ENCODE measurements around the gene MMP10. TPM values are rescaled to one million over a fixed set of nuclear protein-coding genes. Genes with fewer than 3 reads are reported as not detected.
A peak's percentile ranks its signal among the peaks of the same experiment; 100 is the strongest.

The MMP10 gene
- not detected for polyA plus RNA-seq (2012; ENCODE audit: low read depth, missing spikeins)

DNA sequence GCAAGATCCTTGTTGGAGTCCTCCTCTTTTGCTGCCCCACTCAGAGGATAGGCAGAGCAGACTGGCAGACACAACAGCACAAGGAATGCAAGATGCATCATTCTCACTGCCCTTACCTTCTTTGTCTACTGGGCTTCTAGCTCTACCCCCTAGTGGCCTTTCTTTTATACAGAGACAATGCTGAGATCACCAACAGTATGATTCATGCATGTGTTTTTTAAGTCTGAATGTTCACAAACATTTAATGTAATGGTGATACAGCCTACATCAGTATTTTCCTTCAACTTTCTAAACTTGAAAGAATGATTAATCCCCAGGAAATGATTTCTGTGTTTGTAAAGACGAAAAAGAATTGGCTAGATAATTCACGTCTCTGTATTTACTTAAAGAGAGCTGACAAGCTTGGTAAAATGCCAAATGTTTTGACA is at the start of gene MMP10:
Gene MMP10 (minus strand): TSS at position 138 of the 428 bp plus-strand sequence. CDS start 37 bp downstream, at position 101.
- no peak for FAIRE-seq
- DNase-seq (ENCODE audit: insufficient read length, low spot score), result no peak

DNA sequence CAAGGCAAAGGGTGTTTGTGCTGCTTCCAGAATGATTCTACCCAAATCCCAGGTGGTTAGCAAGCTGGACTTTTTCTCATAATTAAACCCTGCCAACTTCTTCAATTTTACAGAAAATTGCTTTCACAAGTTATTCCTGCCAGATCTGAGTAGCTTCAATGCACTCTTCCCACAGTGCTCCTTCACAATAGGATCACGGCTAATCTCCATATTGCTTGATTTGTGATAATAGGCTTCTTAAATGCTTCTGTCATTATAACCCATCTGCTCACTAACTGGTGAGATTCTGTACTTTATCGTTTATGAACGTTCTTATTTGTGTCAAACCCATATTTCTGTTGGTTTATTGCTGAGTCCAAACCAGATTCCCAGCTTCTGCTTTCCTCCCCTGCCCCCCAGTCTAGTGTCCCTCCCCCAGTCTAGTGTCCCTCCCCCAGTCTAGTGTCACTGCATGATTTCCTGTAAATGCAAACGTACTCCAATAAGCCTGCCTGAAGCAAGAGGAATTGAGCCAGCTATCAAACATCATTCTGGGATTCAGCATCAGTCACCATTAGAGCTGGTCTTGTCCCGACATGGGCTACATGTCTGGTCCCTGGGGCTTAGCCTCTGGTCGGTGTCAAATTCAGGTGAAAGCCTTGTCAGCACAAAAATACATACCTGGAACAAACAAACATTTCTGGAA is 49.0 kb upstream of the MMP10 start:
- FAIRE-seq (no peak), DNase-seq (ENCODE audit: insufficient read length, low spot score) (no peak)
- TF ChIP-seq PAX5 (IDR thresholded peaks at IDR 0.05; ENCODE audit: insufficient read depth, low read length, severe bottlenecking) (no peak), POU2F2 (IDR thresholded peaks at IDR 0.05; ENCODE audit: low read depth, low read length) (no peak), POLR2A (IDR thresholded peaks at IDR 0.05; ENCODE audit: low read depth, low read length) (no peak), SPI1 (IDR thresholded peaks at IDR 0.05; ENCODE audit: low read depth, low read length) (no peak), TAF1 (IDR thresholded peaks at IDR 0.05; ENCODE audit: low read depth, low read length) (no peak), POLR2AphosphoS5 (IDR thresholded peaks at IDR 0.05; ENCODE audit: low read depth, low read length) (no peak)

More for the DNA sequence above, at the start of gene MMP10:
- TF ChIP-seq TAF1 (IDR thresholded peaks at IDR 0.05; ENCODE audit: low read depth, low read length), result no peak
- no peak for TF ChIP-seq POLR2A (IDR thresholded peaks at IDR 0.05; ENCODE audit: low read depth, low read length)
- no peak for TF ChIP-seq SPI1 (IDR thresholded peaks at IDR 0.05; ENCODE audit: low read depth, low read length)
- TF ChIP-seq PAX5 (IDR thresholded peaks at IDR 0.05; ENCODE audit: insufficient read depth, low read length, severe bottlenecking), result no peak
- TF ChIP-seq POLR2AphosphoS5 (IDR thresholded peaks at IDR 0.05; ENCODE audit: low read depth, low read length), result no peak
- TF ChIP-seq POU2F2 (IDR thresholded peaks at IDR 0.05; ENCODE audit: low read depth, low read length), result no peak

DNA sequence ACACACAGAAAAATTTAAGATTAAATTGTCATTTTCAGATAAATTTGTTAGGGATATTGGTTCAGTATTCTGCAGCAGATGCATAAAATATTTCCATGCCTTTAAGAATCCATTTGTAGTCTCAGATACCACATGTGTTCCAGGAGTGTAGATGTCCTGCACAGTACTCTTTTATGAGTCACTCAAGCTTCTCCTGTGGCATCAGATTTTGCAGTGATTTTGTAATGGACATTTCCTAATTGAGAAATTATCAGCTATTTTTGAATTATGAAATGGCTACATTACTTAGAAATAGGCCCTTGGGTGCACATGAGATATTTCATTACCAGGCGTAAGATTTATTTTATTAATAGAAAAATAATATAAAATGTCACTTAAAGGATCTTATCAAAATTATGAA is 44.1 kb upstream of the MMP10 start:
- no peak for FAIRE-seq

DNA sequence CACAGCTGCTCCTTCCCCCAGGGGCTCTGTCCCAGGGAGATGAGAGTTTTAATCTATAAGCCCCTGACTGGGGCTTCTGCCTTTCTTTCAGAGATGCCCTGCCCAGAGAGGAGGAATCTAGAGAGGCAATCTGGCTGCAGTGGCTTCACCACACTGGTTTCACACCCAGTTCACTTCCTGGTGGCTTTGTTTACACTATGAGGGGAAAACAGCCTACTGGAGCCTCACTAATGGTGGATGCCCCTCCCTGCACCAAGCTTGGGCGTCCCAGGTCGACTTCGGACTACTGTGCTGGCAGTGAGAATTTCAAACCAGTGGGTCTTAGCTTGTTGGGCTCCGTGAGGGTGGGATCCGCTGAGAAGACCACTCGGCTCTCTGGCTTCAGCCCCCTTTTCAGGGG is 39.1 kb upstream of the MMP10 start:
- no peak for TF ChIP-seq PAX5 (IDR thresholded peaks at IDR 0.05; ENCODE audit: insufficient read depth, low read length, severe bottlenecking)
- FAIRE-seq, result no peak
- DNase-seq (ENCODE audit: insufficient read length, low spot score), result no peak

More for the DNA sequence above, 44.1 kb upstream of the MMP10 start:
- DNase-seq (ENCODE audit: insufficient read length, low spot score), result no peak
- no peak for TF ChIP-seq SPI1 (IDR thresholded peaks at IDR 0.05; ENCODE audit: low read depth, low read length)
- no peak for TF ChIP-seq POLR2A (IDR thresholded peaks at IDR 0.05; ENCODE audit: low read depth, low read length)

DNA sequence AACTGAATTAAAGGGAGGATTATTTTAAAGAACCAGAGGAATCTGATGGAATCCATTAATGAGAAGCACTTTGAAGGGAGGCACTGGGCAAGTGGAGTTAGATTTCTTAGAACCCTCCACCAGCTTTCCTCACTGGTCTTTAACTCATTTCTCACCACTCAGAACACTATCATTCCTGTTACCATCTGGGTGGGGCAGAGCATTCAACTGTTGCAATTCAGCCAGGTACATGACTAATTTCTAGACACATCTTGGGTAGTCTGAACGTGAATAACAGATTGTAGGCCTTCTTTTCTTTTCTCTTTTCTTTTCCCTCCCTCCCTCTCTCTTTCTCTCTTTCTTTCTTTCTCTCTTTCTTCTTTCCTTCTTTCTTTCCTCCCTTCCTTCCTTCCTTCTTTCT is 33.1 kb upstream of the MMP10 start:
- no peak for TF ChIP-seq POLR2A (IDR thresholded peaks at IDR 0.05; ENCODE audit: low read depth, low read length)
- TF ChIP-seq TAF1 (IDR thresholded peaks at IDR 0.05; ENCODE audit: low read depth, low read length), result no peak
- no peak for TF ChIP-seq PAX5 (IDR thresholded peaks at IDR 0.05; ENCODE audit: insufficient read depth, low read length, severe bottlenecking)
- TF ChIP-seq POU2F2 (IDR thresholded peaks at IDR 0.05; ENCODE audit: low read depth, low read length), result no peak
- no peak for TF ChIP-seq SPI1 (IDR thresholded peaks at IDR 0.05; ENCODE audit: low read depth, low read length)
- TF ChIP-seq POLR2AphosphoS5 (IDR thresholded peaks at IDR 0.05; ENCODE audit: low read depth, low read length), result no peak
- DNase-seq (ENCODE audit: insufficient read length, low spot score) (no peak), FAIRE-seq (no peak)

DNA sequence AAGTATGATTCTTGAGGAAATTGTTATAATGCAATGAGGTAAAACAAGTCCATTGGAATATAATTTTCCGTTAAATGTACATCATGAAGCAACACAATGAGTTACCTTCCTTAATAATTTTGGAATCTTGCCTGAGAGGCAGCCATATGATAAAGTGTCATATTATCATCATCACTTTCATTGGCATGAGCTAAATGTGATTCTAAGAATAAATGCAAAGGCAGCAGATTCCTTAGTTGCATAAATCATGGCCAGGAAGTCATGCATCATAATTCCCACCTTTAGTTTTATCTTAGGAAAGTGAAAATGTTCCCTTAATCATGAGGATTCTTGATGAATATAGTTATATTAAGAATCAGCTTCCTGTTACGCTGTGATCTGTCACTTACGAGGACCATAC is 31.8 kb upstream of the MMP10 start:
- TF ChIP-seq POLR2A (IDR thresholded peaks at IDR 0.05; ENCODE audit: low read depth, low read length) (no peak), PAX5 (IDR thresholded peaks at IDR 0.05; ENCODE audit: insufficient read depth, low read length, severe bottlenecking) (no peak), POLR2AphosphoS5 (IDR thresholded peaks at IDR 0.05; ENCODE audit: low read depth, low read length) (no peak), POU2F2 (IDR thresholded peaks at IDR 0.05; ENCODE audit: low read depth, low read length) (no peak), SPI1 (IDR thresholded peaks at IDR 0.05; ENCODE audit: low read depth, low read length) (no peak), TAF1 (IDR thresholded peaks at IDR 0.05; ENCODE audit: low read depth, low read length) (no peak)
- DNase-seq (ENCODE audit: insufficient read length, low spot score) (no peak), FAIRE-seq (no peak)

DNA sequence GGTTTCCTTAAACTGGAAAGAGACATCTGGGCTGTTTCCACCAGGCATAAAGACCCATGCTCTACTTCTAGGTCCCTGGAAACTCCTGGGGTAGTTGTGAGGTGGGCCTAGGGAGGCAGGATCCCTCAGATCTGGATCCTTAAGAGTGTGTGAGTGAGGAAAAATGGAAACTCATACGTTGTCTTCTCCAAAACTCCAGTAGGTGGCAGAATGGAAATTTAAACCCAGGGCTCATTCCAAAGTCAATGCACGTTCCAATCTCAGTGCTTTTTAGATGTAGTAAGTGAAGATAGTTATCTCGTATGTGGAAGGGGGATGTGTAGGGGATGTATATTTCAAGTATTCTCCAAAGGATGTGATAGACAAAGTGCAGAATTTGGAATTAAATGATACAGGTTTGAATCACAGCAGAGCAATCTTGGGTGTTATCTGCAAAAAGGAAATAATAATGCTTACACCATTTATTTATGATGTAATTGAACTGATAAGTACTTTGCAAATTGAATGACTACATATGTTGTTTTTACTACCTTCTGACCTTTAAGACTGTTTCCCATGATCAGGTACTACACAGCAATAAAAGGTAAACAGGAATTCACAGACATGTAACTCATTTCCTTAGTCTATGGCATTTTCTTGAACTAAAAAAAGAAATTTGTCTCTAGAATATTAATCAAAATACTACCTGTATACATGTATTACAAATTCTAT is 30.7 kb upstream of the MMP10 start:
- DNase-seq (ENCODE audit: insufficient read length, low spot score), result no peak
- TF ChIP-seq POU2F2 (IDR thresholded peaks at IDR 0.05; ENCODE audit: low read depth, low read length) (no peak), POLR2A (IDR thresholded peaks at IDR 0.05; ENCODE audit: low read depth, low read length) (no peak), TAF1 (IDR thresholded peaks at IDR 0.05; ENCODE audit: low read depth, low read length) (no peak), PAX5 (IDR thresholded peaks at IDR 0.05; ENCODE audit: insufficient read depth, low read length, severe bottlenecking) (no peak), POLR2AphosphoS5 (IDR thresholded peaks at IDR 0.05; ENCODE audit: low read depth, low read length) (no peak), SPI1 (IDR thresholded peaks at IDR 0.05; ENCODE audit: low read depth, low read length) (no peak)
- FAIRE-seq, result no peak

DNA sequence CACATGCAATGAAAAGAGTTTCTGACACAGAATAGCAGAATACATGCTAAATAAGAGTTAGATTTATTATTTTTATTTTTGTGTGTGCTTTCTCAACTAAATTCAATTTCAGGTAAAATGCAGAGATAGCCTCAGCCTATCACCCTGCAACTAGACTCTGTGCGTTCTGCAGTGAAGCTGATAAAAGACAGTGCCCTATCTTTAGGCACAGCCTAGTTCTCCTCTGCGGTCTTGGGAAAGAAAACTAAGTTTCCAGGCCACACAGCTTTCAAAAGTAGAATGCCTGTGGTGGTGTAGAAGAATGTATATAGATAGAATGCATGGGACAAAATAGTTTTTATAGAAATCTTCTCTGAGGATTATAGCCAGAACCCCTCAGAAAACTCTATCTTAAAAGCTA is 29.5 kb upstream of the MMP10 start:
- DNase-seq (ENCODE audit: insufficient read length, low spot score) (no peak), FAIRE-seq (no peak)
- TF ChIP-seq PAX5 (IDR thresholded peaks at IDR 0.05; ENCODE audit: insufficient read depth, low read length, severe bottlenecking), result no peak
- no peak for TF ChIP-seq TAF1 (IDR thresholded peaks at IDR 0.05; ENCODE audit: low read depth, low read length)

DNA sequence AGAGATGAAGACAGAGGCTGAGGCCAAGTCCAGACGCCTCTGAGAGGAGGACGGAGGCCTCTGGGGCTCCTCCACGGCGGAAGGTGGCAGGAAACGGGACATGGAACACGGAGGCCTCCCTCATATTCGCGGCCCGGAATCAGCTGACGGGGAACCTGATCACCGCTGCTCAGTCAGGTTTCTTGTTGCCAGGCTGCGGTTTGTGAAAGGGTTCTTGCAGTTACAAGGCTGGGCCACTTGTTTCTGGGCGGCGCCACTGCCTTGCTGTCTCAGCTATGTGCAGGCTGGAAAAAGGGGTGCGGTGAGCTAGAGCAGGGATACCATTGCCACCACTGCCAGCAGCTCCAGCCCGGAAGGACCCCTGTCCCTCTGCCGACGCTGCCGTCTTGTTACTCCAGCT is 27.5 kb upstream of the MMP10 start:
- FAIRE-seq, result peak; percentile 43
- no peak for DNase-seq (ENCODE audit: insufficient read length, low spot score)
- TF ChIP-seq POLR2AphosphoS5 (IDR thresholded peaks at IDR 0.05; ENCODE audit: low read depth, low read length) (no peak), TAF1 (IDR thresholded peaks at IDR 0.05; ENCODE audit: low read depth, low read length) (no peak), POLR2A (IDR thresholded peaks at IDR 0.05; ENCODE audit: low read depth, low read length) (no peak), SPI1 (IDR thresholded peaks at IDR 0.05; ENCODE audit: low read depth, low read length) (no peak), PAX5 (IDR thresholded peaks at IDR 0.05; ENCODE audit: insufficient read depth, low read length, severe bottlenecking) (no peak), POU2F2 (IDR thresholded peaks at IDR 0.05; ENCODE audit: low read depth, low read length) (no peak)

DNA sequence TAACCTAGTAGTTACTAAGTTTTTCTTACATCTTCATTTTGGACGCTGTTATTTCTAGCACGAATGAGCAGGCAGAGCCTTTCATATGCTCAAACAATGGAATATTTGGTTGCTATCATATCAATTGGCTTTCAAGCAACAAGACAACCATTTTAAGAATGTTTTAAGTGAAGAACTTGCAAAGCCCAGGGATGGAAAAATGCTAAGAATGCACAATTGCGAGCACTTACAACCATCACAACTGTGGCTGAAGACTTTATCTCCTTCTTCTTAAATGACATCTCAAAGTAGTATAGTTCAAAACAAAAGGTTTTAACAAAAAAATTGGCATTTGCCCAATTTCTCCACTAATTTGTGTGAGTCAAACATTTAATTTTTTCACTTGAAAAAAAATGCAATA is 25.9 kb upstream of the MMP10 start:
- no peak for DNase-seq (ENCODE audit: insufficient read length, low spot score)
- TF ChIP-seq POLR2AphosphoS5 (IDR thresholded peaks at IDR 0.05; ENCODE audit: low read depth, low read length) (no peak), PAX5 (IDR thresholded peaks at IDR 0.05; ENCODE audit: insufficient read depth, low read length, severe bottlenecking) (no peak), SPI1 (IDR thresholded peaks at IDR 0.05; ENCODE audit: low read depth, low read length) (no peak), TAF1 (IDR thresholded peaks at IDR 0.05; ENCODE audit: low read depth, low read length) (no peak), POU2F2 (IDR thresholded peaks at IDR 0.05; ENCODE audit: low read depth, low read length) (no peak), POLR2A (IDR thresholded peaks at IDR 0.05; ENCODE audit: low read depth, low read length) (no peak)
- no peak for FAIRE-seq

All from GM12891 (cell line).